K562 (cell line): ENCODE data around the gene PPP2R5A. TPM values are rescaled to one million over a fixed set of nuclear protein-coding genes. Genes with fewer than 3 reads are reported as not detected.

Source experiments
- ATAC-seq: fragments of 200-7000 bp; cut with Tn5 transposase; 3 replicates; pipeline ENCODE4 v1.9.1; 2020; ENCODE audit warnings: moderate library complexity
- BruUV-seq: library from RNA; stranded (reverse); fragments of 400-500 nt; replicated peaks from 2 replicates; lab custom pipeline; 2021; lab: Mats Ljungman, UMichigan
- CTCF ChIA-PET: fragments of 300-600 bp; formaldehyde crosslinking; extraction: SDS; loops from one replicate; lab custom pipeline; 2021; ENCODE audit warnings: low intra/inter-chr PET ratio; lab: Yijun Ruan, JAX
- POLR2A ChIA-PET: fragments of 300-600, 350-650 bp; sonication (Branson Sonifier 250); formaldehyde crosslinking; extraction: SDS; loops from one replicate; lab custom pipeline; 2021; ENCODE audit warnings: antibody characterized with exemption, inconsistent platforms; lab: Yijun Ruan, JAX
- DNase-seq, 4 experiments: peaks; one replicate each; pipeline versions ENCODE4 v3.0.0 to v3.0.0-alpha.2; 2011 to 2018; ENCODE audit warnings: low spot score in 3 of 4, mixed read lengths in 3 of 4; ENCODE audit errors: extremely low read depth in 1 of 4
- FAIRE-seq: peaks from 2 replicates; lab custom pipeline; 2011; peaks lifted over from hg19 to GRCh38; lab: Jason Lieb, UNC
- H2AFZ ChIP-seq: 2 replicates; pipeline ENCODE4 v1.6.0; 2011; ENCODE audit warnings: low read depth, low read length, control low read depth, inconsistent platforms
- H3K27ac ChIP-seq: fragments of 200-600 bp; 3 replicates; pipeline ENCODE4 v1.8.0; 2011; ENCODE audit warnings: low read depth, mild to moderate bottlenecking, control low read depth, inconsistent platforms, low read length, moderate library complexity, mixed read lengths; ENCODE audit errors: extremely low read depth
- H3K27me3 ChIP-seq, 2 experiments: fragments of 300-600 bp in 1 of 2; 2 replicates in 1 of 2; 3 replicates in 1 of 2; pipeline versions ENCODE4 v1.6.0 to v1.8.0; 2011; ENCODE audit warnings: inconsistent platforms in 2 of 2, low read length in 2 of 2, mild to moderate bottlenecking in 1 of 2, mixed read lengths in 1 of 2, moderate library complexity in 1 of 2; ENCODE audit not compliant: control insufficient read depth in 2 of 2, insufficient read depth in 2 of 2
- H3K36me3 ChIP-seq: fragments of 300-600 bp; 3 replicates; pipeline ENCODE4 v1.8.0; 2011; ENCODE audit warnings: mild to moderate bottlenecking, low read length, inconsistent platforms; ENCODE audit not compliant: control insufficient read depth, insufficient read depth
- H3K4me1 ChIP-seq, 2 experiments: fragments of 200-600 bp in 1 of 2; replicated peaks in 1 of 2; 2 replicates in 1 of 2; 3 replicates in 1 of 2; pipeline versions ENCODE4 v1.5.1 to v1.8.0; 2011; ENCODE audit warnings: inconsistent platforms in 2 of 2, low read length in 2 of 2, mild to moderate bottlenecking in 1 of 2, mixed read lengths in 1 of 2, moderate library complexity in 1 of 2; ENCODE audit not compliant: control insufficient read depth in 2 of 2, insufficient read depth in 2 of 2
- H3K4me2 ChIP-seq: 2 replicates; pipeline ENCODE4 v1.6.1; 2011; ENCODE audit warnings: low read length, control low read depth, inconsistent platforms, mixed read lengths; ENCODE audit not compliant: insufficient read depth
- H3K4me3 ChIP-seq: fragments of 200-600 bp; sonication (generic), shearing (Covaris generic); 2 replicates; pipeline ENCODE4 v1.5.1; 2016; ENCODE audit warnings: control low read depth, inconsistent platforms
- H3K79me2 ChIP-seq: fragments of 200-600 bp; 3 replicates; pipeline ENCODE4 v1.8.0; 2011; ENCODE audit warnings: low read length, inconsistent platforms; ENCODE audit not compliant: control insufficient read depth, insufficient read depth
- H3K9ac ChIP-seq, 2 experiments: 2 replicates each; pipeline versions ENCODE4 v1.6.0 to v1.6.1; 2011; ENCODE audit warnings: low read depth in 2 of 2, low read length in 2 of 2, control low read depth in 1 of 2, inconsistent platforms in 1 of 2, mild to moderate bottlenecking in 1 of 2, mixed read lengths in 1 of 2; ENCODE audit not compliant: insufficient read depth in 1 of 2
- H3K9me1 ChIP-seq: one replicate; pipeline ENCODE4 v1.6.0; 2011; ENCODE audit warnings: inconsistent platforms, mild to moderate bottlenecking, low read length, moderate library complexity; ENCODE audit not compliant: control insufficient read depth, insufficient read depth
- H3K9me3 ChIP-seq: replicated peaks from 2 replicates; pipeline ENCODE4 v1.5.1; 2011; ENCODE audit warnings: low read depth, low read length, inconsistent platforms; ENCODE audit not compliant: control insufficient read depth, insufficient read depth
- H4K20me1 ChIP-seq: replicated peaks from 2 replicates; pipeline ENCODE4 v1.6.1; 2011; ENCODE audit warnings: low read length, inconsistent platforms, mixed read lengths; ENCODE audit not compliant: control insufficient read depth, insufficient read depth
- HDAC2 ChIP-seq: fragments of 450-650 bp; IDR thresholded peaks from 2 replicates; pipeline ENCODE4 v1.6.1; 2016; ENCODE audit warnings: mild to moderate bottlenecking
- HMG20B ChIP-seq: fragments of 250-450 bp; sonication (Bioruptor Pico); IDR thresholded peaks from 2 replicates; pipeline ENCODE4 v1.5.0; 2021; ENCODE audit warnings: mild to moderate bottlenecking
- KLF13 ChIP-seq: fragments of 450-650 bp; IDR thresholded peaks from 2 replicates; pipeline ENCODE4 v1.6.1; 2016; ENCODE audit warnings: missing genetic modification characterization, low read depth, mild to moderate bottlenecking, missing compliant biosample characterization, moderate library complexity, borderline replicate concordance
- LARP7 ChIP-seq: fragments of 450-650 bp; IDR thresholded peaks from 2 replicates; pipeline ENCODE4 v1.6.1; 2016
- WHSC1 ChIP-seq: IDR thresholded peaks from one replicate; pipeline ENCODE4 v1.6.1; 2012; ENCODE audit warnings: low read length, control low read depth, inconsistent platforms
- YBX1 ChIP-seq: fragments of 450-650 bp; IDR thresholded peaks from 2 replicates; pipeline ENCODE4 v1.7.1; 2016; ENCODE audit warnings: mild to moderate bottlenecking
- ZNF740 ChIP-seq, 3 experiments: fragments of 200-800 bp in 1 of 3; sonication (Bioruptor generic) in 1 of 3; sonication (generic) in 1 of 3; formaldehyde crosslinking in 1 of 3; IDR thresholded peaks; 2 replicates each; pipeline versions ENCODE4 v1.6.1 to v1.8.0; 2016 to 2022; ENCODE audit warnings: mild to moderate bottlenecking in 2 of 3, missing compliant biosample characterization in 2 of 3, missing genetic modification characterization in 2 of 3, missing genetic modification reagents in 1 of 3
- WGBS: fragments of 100-300 bp; shearing (Covaris generic); methylation state at CpG from one replicate; pipeline ENCODE4 v1.1.6; 2016; ENCODE audit warnings: low coverage, mixed read lengths; ENCODE audit not compliant: insufficient coverage; ENCODE audit errors: missing lambda C conversion rate; 5-methylcytosine and 5-hydroxymethylcytosine counted together
- in situ Hi-C: fragments of 300-500 bp; cut with MboI; formaldehyde crosslinking; loops from 4 replicates; pipeline ENCODE4 v1.15.0; 2018; ENCODE audit warnings: inconsistent platforms, mixed read lengths
- intact Hi-C: fragments of 100-400 bp; cut with micrococcal nuclease; formaldehyde crosslinking; loops from 2 replicates; pipeline ENCODE4 v1.14.2; 2022
- polyA plus RNA-seq, 8 experiments: library from polyadenylated mRNA; depleted of rRNA in 4 of 8; stranded (reverse) in 5 of 8; unstranded in 3 of 8; fragments of >200 nt; fragmentation: Nextera tagmentation in 2 of 8; fragmentation: Illumina TruSeq in 1 of 8; extraction: Ambion mirVana in 2 of 8; extraction: Trizol in 1 of 8; gene quantifications; 2 replicates each; pipeline versions ENCODE4 v1.2.1 to v1.2.3, GENCODE V29; 2011 to 2014; ENCODE audit warnings: inconsistent platforms in 1 of 8, missing spikeins in 1 of 8
- total RNA-seq, 7 experiments: library from RNA; depleted of rRNA in 6 of 7; stranded (reverse); fragments of >200 nt in 6 of 7; fragmentation: Illumina TruSeq in 2 of 7; extraction: Trizol in 2 of 7; gene quantifications; 2 replicates each; pipeline versions ENCODE4 v1.2.1 to v1.2.3, GENCODE V29; 2011 to 2021; ENCODE audit warnings: low replicate concordance in 1 of 7

PPP2R5A gene
- total and polyA plus RNA-seq, 9 of the 15 experiments (the other 6 are each of a cell fraction or from before 2014, with no cell fraction given), result 26.9 to 106 (median 64.3) TPM

GRCh38 chr1:212353181-212353580 lies 68.0 kb downstream of the PPP2R5A start:
- peaks cover 0 to 2% of the 10 kb centered on the region in 2 experiments; a peak in 3 of 5 replicates for H3K4me1 ChIP-seq
- ChIA-PET POLR2A (interaction anchor here (0.6 to 1.3 kb wide), 2 partner anchors 12 to 428 kb away, joined by 3 read pairs; no protein-coding TSS in a partner anchor), CTCF (no interaction called here)
- 78% methylated on average over 2 of the region's 2 CpGs for WGBS
- DNase-seq (no peak), ATAC-seq (peak; percentile 31)
- H2AFZ ChIP-seq, result no peak overlapping the region
- no peaks in the 10 kb centered on the region for H3K27me3 ChIP-seq
- H3K9ac ChIP-seq, result no peak overlapping the region
- H3K4me2 ChIP-seq, result no peak overlapping the region
- no peaks in the 10 kb centered on the region for H3K9me3 ChIP-seq
- H3K9me1 ChIP-seq, result no peaks in the 10 kb centered on the region
- peaks cover 77% of the 10 kb centered on the region for H3K36me3 ChIP-seq
- no peaks in the 10 kb centered on the region for H3K79me2 ChIP-seq
- intact Hi-C loops, result no loop called here
- H3K4me3 ChIP-seq, result no peak overlapping the region
- TF ChIP-seq KLF13 (tag) (no peak), WHSC1 (no peak), YBX1 (no peak), HDAC2 (no peak), LARP7 (no peak), HMG20B (no peak), ZNF740 (CRISPR knock-in tag; IDR thresholded peaks at IDR 0.05) (no peak), ZNF740 (tag; IDR thresholded peaks at IDR 0.05) (no peak)
- TF ChIP-seq, all 486 proteins: peak for 0
- no peaks in the 10 kb centered on the region for H4K20me1 ChIP-seq
- no peak overlapping the region; the same call in 2 of the 3 replicates for H3K27ac ChIP-seq
- no peak for FAIRE-seq
- in situ Hi-C loops, result loop anchor here (25.0 kb wide), 1 partner anchor 666 kb away; the partner anchor contains the start of gene NEK2
- BruUV-seq, result no TSS peak
